ENCODE measurements around the gene LAPTM4A. TPM values are rescaled to one million over a fixed set of nuclear protein-coding genes. Genes with fewer than 3 reads are reported as not detected.

LAPTM4A gene
- total and polyA plus RNA-seq, 10 donors, result 54.9 to 158 (median 113) TPM

DNA sequence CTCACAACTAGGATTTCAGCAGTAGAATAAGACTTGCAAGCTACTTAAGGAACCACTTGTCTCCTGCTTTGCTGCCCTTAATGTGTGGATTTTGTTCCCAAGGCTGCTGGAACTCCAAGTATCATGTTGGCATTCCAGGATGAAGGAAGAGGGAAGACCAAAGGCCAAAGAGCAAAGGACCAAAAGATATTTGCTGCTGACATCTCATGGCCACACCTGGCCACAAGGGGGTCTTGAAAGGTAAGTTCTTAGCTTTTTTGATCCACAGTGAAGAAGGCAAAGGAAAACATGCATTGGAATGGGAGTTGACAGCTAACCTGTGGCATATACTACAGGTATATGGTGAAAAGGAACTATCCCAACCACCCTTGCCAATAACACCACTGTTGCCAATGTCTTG is 35.1 kb downstream of the LAPTM4A start:
- H3K27ac ChIP-seq, result no peak overlapping the region
- peaks cover 0 to 27% (median 16%) of the 10 kb centered on the region in 7 donors for H3K27me3 ChIP-seq (replicated peaks in 1 of 7)
- DNase-seq, result no peak
- H3K36me3 ChIP-seq, result no peaks in the 10 kb centered on the region
- H3K4me3 ChIP-seq, result no peak overlapping the region
- H3K4me1 ChIP-seq, result peaks cover 8 to 19% (median 17%) of the 10 kb centered on the region in 6 donors
- peaks cover 0 to 18% (median 11%) of the 10 kb centered on the region in 8 donors for H3K9me3 ChIP-seq
- intact Hi-C loops (cut with DNase I; ENCODE audit: low total_unique reads), result no loop called here
- no peak for TF ChIP-seq POLR2AphosphoS5 (IDR thresholded peaks at IDR 0.05)
- TF ChIP-seq, protein P1, sequence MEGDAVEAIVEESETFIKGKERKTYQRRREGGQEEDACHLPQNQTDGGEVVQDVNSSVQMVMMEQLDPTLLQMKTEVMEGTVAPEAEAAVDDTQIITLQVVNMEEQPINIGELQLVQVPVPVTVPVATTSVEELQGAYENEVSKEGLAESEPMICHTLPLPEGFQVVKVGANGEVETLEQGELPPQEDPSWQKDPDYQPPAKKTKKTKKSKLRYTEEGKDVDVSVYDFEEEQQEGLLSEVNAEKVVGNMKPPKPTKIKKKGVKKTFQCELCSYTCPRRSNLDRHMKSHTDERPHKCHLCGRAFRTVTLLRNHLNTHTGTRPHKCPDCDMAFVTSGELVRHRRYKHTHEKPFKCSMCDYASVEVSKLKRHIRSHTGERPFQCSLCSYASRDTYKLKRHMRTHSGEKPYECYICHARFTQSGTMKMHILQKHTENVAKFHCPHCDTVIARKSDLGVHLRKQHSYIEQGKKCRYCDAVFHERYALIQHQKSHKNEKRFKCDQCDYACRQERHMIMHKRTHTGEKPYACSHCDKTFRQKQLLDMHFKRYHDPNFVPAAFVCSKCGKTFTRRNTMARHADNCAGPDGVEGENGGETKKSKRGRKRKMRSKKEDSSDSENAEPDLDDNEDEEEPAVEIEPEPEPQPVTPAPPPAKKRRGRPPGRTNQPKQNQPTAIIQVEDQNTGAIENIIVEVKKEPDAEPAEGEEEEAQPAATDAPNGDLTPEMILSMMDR (IDR thresholded peaks at IDR 0.05 in 8 of 11, conservative IDR thresholded peaks at IDR 0.05 in 3 of 11), result no peak
- TF ChIP-seq POLR2A (IDR thresholded peaks at IDR 0.05), result no peak

DNA sequence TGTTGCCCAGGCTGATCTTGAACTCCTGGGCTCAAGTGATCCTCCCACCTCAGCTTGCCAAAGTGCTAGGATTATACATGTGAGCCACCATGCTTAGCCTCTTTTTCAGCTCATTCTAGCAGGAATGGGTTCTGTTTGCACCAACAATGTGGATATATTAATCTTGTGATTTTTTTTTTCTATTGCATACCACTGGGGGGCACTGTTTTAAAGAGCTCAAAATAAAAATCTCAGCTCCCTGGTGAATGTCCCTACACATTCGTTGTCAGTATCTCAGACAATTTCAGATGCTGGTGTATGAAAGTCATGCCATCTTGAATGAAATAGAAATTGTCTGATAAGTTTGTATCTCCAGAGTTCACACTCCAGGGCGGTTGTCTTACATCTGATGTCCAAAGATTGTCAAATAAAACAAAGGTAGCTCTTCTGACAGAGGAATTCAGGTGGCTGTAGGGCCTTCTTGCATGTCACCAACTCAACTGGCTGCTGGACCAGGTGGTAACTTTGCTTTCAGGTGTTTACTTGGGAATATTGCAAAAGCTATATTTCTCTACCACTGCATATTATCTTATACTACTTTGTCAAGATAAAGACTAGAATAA is 35.8 kb downstream of the LAPTM4A start:
- whole genome bisulfite sequencing, 5 donors, result 12 to 26% (median 17%) methylated on average over 2 of the region's 2 CpGs
- no peaks in the 10 kb centered on the region for H3K36me3 ChIP-seq
- H3K4me1 ChIP-seq, result peaks cover 8 to 19% (median 17%) of the 10 kb centered on the region in 6 donors
- no peak overlapping the region for H3K27ac ChIP-seq
- intact Hi-C loops (cut with DNase I; ENCODE audit: low total_unique reads), result loop anchor here (2.0 kb wide), 1 partner anchor 81 kb away; no protein-coding TSS in a partner anchor
- H3K9me3 ChIP-seq, result peaks cover 0 to 11% (median 3%) of the 10 kb centered on the region in 8 donors
- H3K27me3 ChIP-seq (replicated peaks in 1 of 7), result peaks cover 0 to 34% (median 18%) of the 10 kb centered on the region in 7 donors
- no peak overlapping the region for H3K4me3 ChIP-seq
- no peak for DNase-seq
- TF ChIP-seq POLR2AphosphoS5 (IDR thresholded peaks at IDR 0.05), result no peak
- TF ChIP-seq, protein P1 (IDR thresholded peaks at IDR 0.05 in 8 of 11, conservative IDR thresholded peaks at IDR 0.05 in 3 of 11), result peak in 9 of 11 experiments; percentile 34 to 62 (median 47)

DNA sequence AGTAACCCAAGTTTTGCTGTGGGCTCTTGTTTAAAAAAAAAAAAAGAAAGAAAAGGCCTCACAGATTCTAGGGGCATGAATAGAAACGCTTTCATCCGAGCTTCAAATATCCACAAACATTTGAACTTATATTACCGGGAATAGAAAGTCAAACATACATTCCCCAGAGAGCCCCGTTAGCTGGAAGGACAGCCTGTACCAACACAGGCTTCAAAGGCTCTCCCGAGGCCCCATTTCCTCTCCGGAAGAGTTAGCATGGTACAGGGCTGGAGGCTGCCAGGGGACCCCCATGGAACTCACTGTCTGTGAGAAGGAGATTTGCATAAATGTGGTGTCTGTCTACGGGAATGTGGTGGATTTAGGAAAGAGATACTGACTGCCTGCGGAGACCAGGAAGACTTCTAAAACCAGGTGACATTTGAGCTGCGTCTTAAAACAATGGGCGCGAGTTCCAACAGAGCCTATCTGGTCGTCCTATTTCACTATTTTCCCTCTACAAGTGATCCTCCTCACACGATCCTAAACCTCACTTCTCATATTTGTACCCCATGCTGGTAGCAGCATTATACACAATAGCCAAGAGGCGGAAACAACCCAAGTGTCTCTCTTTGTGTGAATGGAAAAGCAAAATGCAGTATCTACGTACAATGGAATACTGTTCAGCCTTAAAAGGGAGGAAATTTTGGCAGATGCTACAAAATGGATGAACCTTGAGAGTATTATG is 38.1 kb downstream of the LAPTM4A start:
- DNase-seq, result no peak
- Histone ChIP-seq H3K9me3 (no peaks in the 10 kb centered on the region), H3K27ac (peak overlapping the region in 2 of 8 donors; percentile 26 to 45), H3K27me3 (replicated peaks in 1 of 7) (peaks cover 0 to 43% (median 18%) of the 10 kb centered on the region in 7 donors), H3K36me3 (no peaks in the 10 kb centered on the region), H3K4me1 (peaks cover 8 to 19% (median 17%) of the 10 kb centered on the region in 6 donors), H3K4me3 (peak overlapping the region in 5 of 8 donors; percentile 38 to 72 (median 49))
- TF ChIP-seq POLR2AphosphoS5 (IDR thresholded peaks at IDR 0.05), result no peak
- TF ChIP-seq, protein P1 (IDR thresholded peaks at IDR 0.05 in 8 of 11, conservative IDR thresholded peaks at IDR 0.05 in 3 of 11), result no peak
- TF ChIP-seq POLR2A (IDR thresholded peaks at IDR 0.05), result no peak
- intact Hi-C loops (cut with DNase I; ENCODE audit: low total_unique reads), result no loop called here
- WGBS, 5 donors, result 44 to 51% (median 46%) methylated on average over 15 of the region's 15 CpGs

All from spleen (tissue), 11 donors.